Mesenchymal stem cell (in vitro differentiated cells and primary cell): ENCODE results near the gene NUP214.

ENCODE experiments used
- DNase-seq: peaks from one replicate; pipeline ENCODE4 v3.0.0-alpha.2; 2013
- H2AFZ ChIP-seq: one replicate; pipeline ENCODE4 v1.6.1; 2013; ENCODE audit warnings: low read depth, mild to moderate bottlenecking, control low read depth, inconsistent platforms, low read length, moderate library complexity
- H2AK5ac ChIP-seq: 2 replicates; pipeline ENCODE4 v1.6.1; 2013; ENCODE audit warnings: low read length, moderate library complexity, mild to moderate bottlenecking, inconsistent platforms; ENCODE audit not compliant: severe bottlenecking
- H2BK120ac ChIP-seq: one replicate; pipeline ENCODE4 v1.6.1; 2013; ENCODE audit warnings: low read depth, mild to moderate bottlenecking, inconsistent platforms, low read length, moderate library complexity
- H2BK12ac ChIP-seq, 2 experiments: one replicate each; pipeline ENCODE4 v1.6.1; 2013; ENCODE audit warnings: inconsistent platforms in 2 of 2, low read length in 2 of 2, mild to moderate bottlenecking in 2 of 2, moderate library complexity in 2 of 2, control low read depth in 1 of 2
- H2BK15ac ChIP-seq: one replicate; pipeline ENCODE4 v1.6.1; 2013; ENCODE audit warnings: mild to moderate bottlenecking, low read depth, inconsistent platforms; ENCODE audit not compliant: poor library complexity, severe bottlenecking
- H2BK5ac ChIP-seq: 2 replicates; pipeline ENCODE4 v1.6.1; 2013; ENCODE audit warnings: low read depth, mild to moderate bottlenecking, low read length, control low read depth, inconsistent platforms; ENCODE audit not compliant: poor library complexity, severe bottlenecking
- H3K14ac ChIP-seq, 2 experiments: one replicate each; pipeline ENCODE4 v1.6.1; 2013; ENCODE audit warnings: inconsistent platforms in 2 of 2, low read length in 2 of 2, control low read depth in 1 of 2, mild to moderate bottlenecking in 1 of 2, moderate library complexity in 1 of 2
- H3K18ac ChIP-seq, 2 experiments: one replicate each; pipeline ENCODE4 v1.6.1; 2013; ENCODE audit warnings: inconsistent platforms in 2 of 2, low read length in 2 of 2, control low read depth in 1 of 2, low read depth in 1 of 2, mild to moderate bottlenecking in 1 of 2
- H3K23ac ChIP-seq, 2 experiments: one replicate each; pipeline ENCODE4 v1.6.1; 2013; ENCODE audit warnings: inconsistent platforms in 2 of 2, low read length in 2 of 2, mild to moderate bottlenecking in 2 of 2, moderate library complexity in 2 of 2, control low read depth in 1 of 2
- H3K27ac ChIP-seq: 2 replicates; pipeline ENCODE4 v1.5.1; 2013; ENCODE audit warnings: mild to moderate bottlenecking, moderate library complexity, low read length, control low read depth, inconsistent platforms; ENCODE audit not compliant: poor library complexity, severe bottlenecking
- H3K27me3 ChIP-seq, 2 experiments: 2 replicates each; pipeline versions ENCODE4 v1.6.1 to v1.7.0; 2013; ENCODE audit warnings: low read length in 2 of 2, mild to moderate bottlenecking in 2 of 2, moderate library complexity in 2 of 2, control low read depth in 1 of 2, inconsistent platforms in 1 of 2; ENCODE audit not compliant: control insufficient read depth in 1 of 2, insufficient read depth in 1 of 2
- H3K36me3 ChIP-seq, 2 experiments: 2 replicates each; pipeline versions ENCODE4 v1.6.1 to v1.7.0; 2013; ENCODE audit warnings: low read length in 2 of 2, control low read depth in 1 of 2, inconsistent platforms in 1 of 2, low read depth in 1 of 2, mild to moderate bottlenecking in 1 of 2; ENCODE audit not compliant: insufficient read depth in 2 of 2, control insufficient read depth in 1 of 2
- H3K4ac ChIP-seq, 2 experiments: one replicate each; pipeline ENCODE4 v1.6.1; 2013; ENCODE audit warnings: inconsistent platforms in 2 of 2, low read length in 2 of 2, mild to moderate bottlenecking in 2 of 2, moderate library complexity in 2 of 2, control low read depth in 1 of 2, low read depth in 1 of 2
- H3K4me1 ChIP-seq: 2 replicates; pipeline ENCODE4 v1.6.1; 2013; ENCODE audit warnings: low read depth, low read length, control low read depth; ENCODE audit not compliant: control insufficient read depth, insufficient read depth
- H3K4me2 ChIP-seq: 2 replicates; pipeline ENCODE4 v1.6.1; 2013; ENCODE audit warnings: low read length, mild to moderate bottlenecking, inconsistent platforms; ENCODE audit not compliant: poor library complexity, severe bottlenecking
- H3K4me3 ChIP-seq, 2 experiments: 2 replicates each; pipeline versions ENCODE4 v1.5.1 to v1.7.0; 2013; ENCODE audit warnings: low read length in 2 of 2, mild to moderate bottlenecking in 2 of 2, control low read depth in 1 of 2, low read depth in 1 of 2; ENCODE audit not compliant: insufficient read depth in 1 of 2
- H3K79me1 ChIP-seq: replicated peaks from 2 replicates; pipeline ENCODE4 v1.6.1; 2013; ENCODE audit warnings: mild to moderate bottlenecking, control low read depth, low read length, inconsistent platforms; ENCODE audit not compliant: poor library complexity, severe bottlenecking
- H3K9ac ChIP-seq: 2 replicates; pipeline ENCODE4 v1.7.0; 2013; ENCODE audit warnings: mild to moderate bottlenecking, low read length, moderate library complexity
- H3K9me3 ChIP-seq: 2 replicates; pipeline ENCODE4 v1.7.0; 2013; ENCODE audit warnings: mild to moderate bottlenecking, low read length; ENCODE audit not compliant: control insufficient read depth
- H4K8ac ChIP-seq: one replicate; pipeline ENCODE4 v1.6.1; 2013; ENCODE audit warnings: inconsistent platforms, mild to moderate bottlenecking, low read length, moderate library complexity
- H4K91ac ChIP-seq: one replicate; pipeline ENCODE4 v1.6.1; 2013; ENCODE audit warnings: mild to moderate bottlenecking, low read length, inconsistent platforms
- WGBS: methylation state at CpG from one replicate; pipeline ENCODE4 v1.1.7; 2013; ENCODE audit warnings: mixed read lengths; 5-methylcytosine and 5-hydroxymethylcytosine counted together

Gene NUP214

DNA sequence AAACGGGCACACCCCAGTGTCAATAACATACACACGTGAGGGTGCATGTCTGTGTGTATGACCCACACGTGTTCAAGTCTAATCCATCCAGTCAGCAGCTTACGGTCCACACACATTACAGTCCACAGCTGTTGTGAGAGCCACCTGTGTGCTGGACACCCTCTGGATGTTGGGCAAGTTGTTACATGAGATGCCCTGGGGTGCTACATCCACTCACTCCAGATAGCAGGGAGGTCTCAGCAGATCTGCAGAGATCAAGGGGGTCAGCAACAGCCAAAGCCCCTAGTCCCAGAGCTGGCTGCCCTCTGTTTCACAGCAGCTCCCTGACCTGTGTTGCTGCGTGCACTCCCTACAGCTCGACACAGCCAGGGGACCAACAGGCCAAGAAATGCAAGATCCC lies 33.4 kb upstream of the NUP214 start:
- Histone ChIP-seq H3K4me1 (peaks cover 19% of the 10 kb centered on the region), H2AK5ac (no peak overlapping the region), H2BK5ac (no peak overlapping the region), H2BK12ac (no peak overlapping the region), H3K4me2 (no peak overlapping the region), H3K79me1 (no peaks in the 10 kb centered on the region), H3K36me3 (no peaks in the 10 kb centered on the region), H3K14ac (no peak overlapping the region), H3K9me3 (no peaks in the 10 kb centered on the region), H3K27ac (no peak overlapping the region), H2BK120ac (no peak overlapping the region), H2AFZ (no peak overlapping the region), H2BK15ac (no peak overlapping the region), H3K9ac (no peak overlapping the region), H3K27me3 (peaks cover 21 to 31% of the 10 kb centered on the region in 2 experiments), H3K18ac (no peak overlapping the region), H4K91ac (peak overlapping the region; percentile 6), H3K4ac (no peak overlapping the region), H4K8ac (no peak overlapping the region), H3K4me3 (no peak overlapping the region), H3K23ac (no peak overlapping the region)
- WGBS: 79% methylated on average over 6 of the region's 6 CpGs
- DNase-seq: no peak

DNA sequence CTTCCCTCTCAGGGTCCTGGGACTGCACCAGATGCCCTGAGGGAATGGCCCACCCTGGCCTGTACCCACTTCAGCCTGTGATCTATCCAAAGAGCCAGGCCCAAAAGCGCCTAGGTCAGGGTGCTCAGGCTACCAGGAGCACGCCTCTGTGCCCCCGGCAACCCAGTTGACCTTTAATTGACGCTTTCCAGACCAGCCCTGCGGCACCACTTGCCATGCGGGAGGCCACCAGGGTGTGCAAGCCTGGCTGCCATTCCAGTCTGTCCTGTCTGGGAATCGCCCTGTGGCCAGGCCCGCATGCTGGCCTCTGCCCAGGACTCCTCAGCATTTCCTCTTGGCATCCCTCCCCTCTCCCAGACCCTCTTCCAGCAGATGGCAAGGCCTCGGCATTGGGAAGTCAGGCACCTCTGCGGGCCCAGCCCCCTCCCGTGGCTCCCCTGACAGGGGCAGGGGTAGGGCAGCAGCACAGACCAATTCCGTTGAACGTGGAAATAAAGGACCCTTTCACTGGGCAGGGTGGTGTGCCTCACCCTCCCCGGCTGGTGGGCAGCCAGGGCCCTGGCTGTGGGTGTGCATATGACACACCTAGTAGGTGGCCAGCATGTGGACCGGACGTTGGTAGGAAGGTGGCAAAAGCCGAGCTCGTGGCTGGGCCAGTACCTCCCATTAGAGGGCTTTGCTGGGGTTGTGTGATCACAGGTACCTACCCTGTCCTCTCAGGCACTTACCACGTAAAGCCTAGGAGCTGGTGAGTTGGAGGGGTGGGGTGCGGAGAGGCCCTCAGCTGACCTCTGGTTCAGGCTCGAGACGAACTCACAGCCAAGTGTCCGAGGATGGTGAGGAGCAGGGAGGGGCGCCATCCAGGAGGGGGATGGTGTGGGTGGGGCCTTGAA lies 32.6 kb upstream of the NUP214 start:
- H3K4me3 ChIP-seq: no peak overlapping the region
- no peak overlapping the region for H3K18ac ChIP-seq
- no peak overlapping the region for H3K9ac ChIP-seq
- no peak overlapping the region for H3K4ac ChIP-seq
- no peak overlapping the region for H2BK15ac ChIP-seq
- no peak overlapping the region for H2AFZ ChIP-seq
- WGBS: 85% methylated on average over 24 of the region's 24 CpGs
- no peak overlapping the region for H2AK5ac ChIP-seq
- no peaks in the 10 kb centered on the region for H3K79me1 ChIP-seq
- no peaks in the 10 kb centered on the region for H3K9me3 ChIP-seq
- H2BK120ac ChIP-seq: no peak overlapping the region
- no peak overlapping the region for H3K4me2 ChIP-seq
- H3K27ac ChIP-seq: no peak overlapping the region
- no peak overlapping the region for H4K8ac ChIP-seq
- H3K23ac ChIP-seq: no peak overlapping the region
- no peak overlapping the region for H2BK5ac ChIP-seq
- H3K14ac ChIP-seq: no peak overlapping the region
- H4K91ac ChIP-seq: no peak overlapping the region
- H2BK12ac ChIP-seq: no peak overlapping the region
- H3K27me3 ChIP-seq: peaks cover 20 to 32% of the 10 kb centered on the region in 2 experiments
- no peaks in the 10 kb centered on the region for H3K36me3 ChIP-seq
- H3K4me1 ChIP-seq: peaks cover 24% of the 10 kb centered on the region
- DNase-seq: no peak

DNA sequence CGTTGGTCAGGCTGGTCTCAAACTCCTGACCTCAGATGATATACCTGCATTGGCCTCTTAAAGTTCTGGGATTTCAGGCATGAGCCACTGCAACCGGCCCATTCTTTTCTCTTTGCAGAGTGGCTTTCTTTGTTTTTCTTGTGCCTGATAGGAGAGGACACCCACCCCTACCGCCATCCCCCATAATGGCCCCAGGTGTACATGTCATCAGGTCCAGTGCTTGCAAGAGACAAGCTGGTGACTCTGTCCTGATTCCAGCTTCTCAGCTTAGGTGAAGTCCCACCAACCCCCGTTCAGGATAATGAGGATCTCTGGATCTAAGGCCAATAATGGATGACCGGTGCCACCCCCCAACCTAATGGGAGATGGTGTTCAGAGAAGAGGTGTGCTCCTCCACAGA lies 31.4 kb upstream of the NUP214 start:
- Histone ChIP-seq H2AK5ac (no peak overlapping the region), H3K9ac (no peak overlapping the region), H2BK5ac (no peak overlapping the region), H2AFZ (no peak overlapping the region), H3K79me1 (no peaks in the 10 kb centered on the region), H3K4me1 (peaks cover 36% of the 10 kb centered on the region), H3K27me3 (peaks cover 16 to 39% of the 10 kb centered on the region in 2 experiments), H3K36me3 (no peaks in the 10 kb centered on the region), H3K18ac (no peak overlapping the region), H2BK15ac (no peak overlapping the region), H3K14ac (no peak overlapping the region), H3K27ac (no peak overlapping the region), H3K9me3 (no peaks in the 10 kb centered on the region), H3K4me2 (no peak overlapping the region), H3K4me3 (peak overlapping the region in 1 of 2 experiments; percentile 21), H4K91ac (no peak overlapping the region), H2BK120ac (no peak overlapping the region), H3K23ac (no peak overlapping the region), H2BK12ac (no peak overlapping the region), H3K4ac (no peak overlapping the region), H4K8ac (no peak overlapping the region)
- no peak for DNase-seq
- WGBS: 95% methylated on average over 5 of the region's 5 CpGs

DNA sequence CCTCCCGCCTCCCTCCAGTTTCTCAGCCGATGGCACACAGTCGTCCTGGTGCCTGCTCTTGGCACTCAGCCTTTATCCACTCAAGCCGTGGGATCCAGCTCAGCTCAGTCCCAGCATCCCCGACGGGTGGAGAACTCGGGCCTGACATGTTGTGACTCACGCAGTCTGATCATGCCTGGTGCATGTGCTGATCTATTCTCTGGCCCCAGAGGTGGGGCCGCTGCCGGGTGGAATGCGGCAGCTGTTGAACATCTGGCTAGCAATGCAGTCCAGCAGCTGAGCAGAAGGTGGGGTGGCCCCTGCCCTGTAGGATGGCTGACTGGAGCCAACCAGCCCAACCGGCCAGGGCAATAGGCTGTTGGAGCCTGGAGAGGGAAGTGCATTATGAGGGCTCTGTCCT lies 30.8 kb upstream of the NUP214 start:
- Histone ChIP-seq H3K18ac (no peak overlapping the region), H3K4me2 (no peak overlapping the region), H3K4me1 (peaks cover 41% of the 10 kb centered on the region), H3K14ac (no peak overlapping the region), H2BK120ac (no peak overlapping the region), H3K9ac (no peak overlapping the region), H3K36me3 (peaks cover 0 to 3% of the 10 kb centered on the region in 2 experiments), H3K27ac (no peak overlapping the region), H3K27me3 (peaks cover 16 to 44% of the 10 kb centered on the region in 2 experiments), H2BK12ac (no peak overlapping the region), H2BK15ac (no peak overlapping the region), H3K9me3 (no peaks in the 10 kb centered on the region), H2BK5ac (no peak overlapping the region), H3K79me1 (no peaks in the 10 kb centered on the region), H2AK5ac (no peak overlapping the region), H3K23ac (no peak overlapping the region), H4K8ac (no peak overlapping the region), H3K4me3 (peak overlapping the region in 1 of 2 experiments; percentile 21), H3K4ac (no peak overlapping the region), H4K91ac (no peak overlapping the region), H2AFZ (no peak overlapping the region)
- DNase-seq: peak; percentile 47
- 63% methylated on average over 12 of the region's 12 CpGs for WGBS
